Measurements from ENCODE around the gene LHPP.

GRCh38 chr10:124517931-124518330 is 56.3 kb downstream of the LHPP start:
- TF ChIP-seq CTCF (IDR thresholded peaks at IDR 0.05; ENCODE audit: low read depth, low read length) (no peak), POLR2A (IDR thresholded peaks at IDR 0.05; ENCODE audit: extremely low read depth, insufficient read length) (no peak)

All from NB4 (cell line).